K562 (cell line): ENCODE data around the gene C17orf113. TPM values are rescaled to one million over a fixed set of nuclear protein-coding genes. Genes with fewer than 3 reads are reported as not detected.

Experiments
- CHAMP1 ChIP-seq: fragments of 450-650 bp; IDR thresholded peaks from 2 replicates; pipeline ENCODE4 v1.6.1; 2016; ENCODE audit warnings: mild to moderate bottlenecking
- COPS2 ChIP-seq: fragments of 450-650 bp; conservative IDR thresholded peaks from 2 replicates; pipeline ENCODE4 v1.6.1; 2016; ENCODE audit warnings: mild to moderate bottlenecking, moderate library complexity
- HSF4 ChIP-seq: fragments of 250-450 bp; sonication (Bioruptor Pico); IDR thresholded peaks from 2 replicates; pipeline ENCODE4 v2.1.2; 2022; ENCODE audit warnings: mild to moderate bottlenecking, moderate library complexity, borderline replicate concordance
- RB1 ChIP-seq: fragments of 450-650 bp; IDR thresholded peaks from 2 replicates; pipeline ENCODE4 v1.6.1; 2017; ENCODE audit warnings: low read depth, mild to moderate bottlenecking
- TEAD1 ChIP-seq, 2 experiments: fragments of 450-650 bp in 1 of 2; sonication (generic) in 1 of 2; formaldehyde crosslinking; IDR thresholded peaks; 2 replicates each; pipeline versions ENCODE4 v1.4.0 to v1.8.0; 2020 to 2022; ENCODE audit warnings: mild to moderate bottlenecking in 2 of 2, missing genetic modification reagents in 1 of 2
- TEAD4 ChIP-seq, 2 experiments: sonication (generic) in 1 of 2; formaldehyde crosslinking in 1 of 2; IDR thresholded peaks; 2 replicates each; pipeline versions ENCODE4 v1.6.1 to v1.8.0; 2012 to 2022; ENCODE audit warnings: borderline replicate concordance in 1 of 2, inconsistent platforms in 1 of 2, low read length in 1 of 2, mild to moderate bottlenecking in 1 of 2, missing genetic modification reagents in 1 of 2
- polyA plus RNA-seq, 8 experiments: library from polyadenylated mRNA; depleted of rRNA in 4 of 8; stranded (reverse) in 5 of 8; unstranded in 3 of 8; fragments of >200 nt; fragmentation: Nextera tagmentation in 2 of 8; fragmentation: Illumina TruSeq in 1 of 8; extraction: Ambion mirVana in 2 of 8; extraction: Trizol in 1 of 8; gene quantifications; 2 replicates each; pipeline versions ENCODE4 v1.2.1 to v1.2.3, GENCODE V29; 2011 to 2014; ENCODE audit warnings: inconsistent platforms in 1 of 8, missing spikeins in 1 of 8
- total RNA-seq, 7 experiments: library from RNA; depleted of rRNA in 6 of 7; stranded (reverse); fragments of >200 nt in 6 of 7; fragmentation: Illumina TruSeq in 2 of 7; extraction: Trizol in 2 of 7; gene quantifications; 2 replicates each; pipeline versions ENCODE4 v1.2.1 to v1.2.3, GENCODE V29; 2011 to 2021; ENCODE audit warnings: low replicate concordance in 1 of 7
- TF ChIP-seq, protein P1 (sequence below), 2 experiments: fragments of 450-650 bp; IDR thresholded peaks; 2 replicates each; pipeline ENCODE4 v1.6.1; 2018; ENCODE audit warnings: mild to moderate bottlenecking in 2 of 2, low read depth in 1 of 2; ENCODE audit not compliant: partially characterized antibody in 2 of 2
- TF ChIP-seq, protein P2 (sequence below): fragments of 450-650 bp; IDR thresholded peaks from 2 replicates; pipeline ENCODE4 v1.6.1; 2017; ENCODE audit warnings: antibody characterized with exemption

The C17orf113 gene
- total and polyA plus RNA-seq, 9 of the 15 experiments (the other 6 are each of a cell fraction or from before 2014, with no cell fraction given) = 0.10 to 1.2 (median 0.31) TPM

DNA sequence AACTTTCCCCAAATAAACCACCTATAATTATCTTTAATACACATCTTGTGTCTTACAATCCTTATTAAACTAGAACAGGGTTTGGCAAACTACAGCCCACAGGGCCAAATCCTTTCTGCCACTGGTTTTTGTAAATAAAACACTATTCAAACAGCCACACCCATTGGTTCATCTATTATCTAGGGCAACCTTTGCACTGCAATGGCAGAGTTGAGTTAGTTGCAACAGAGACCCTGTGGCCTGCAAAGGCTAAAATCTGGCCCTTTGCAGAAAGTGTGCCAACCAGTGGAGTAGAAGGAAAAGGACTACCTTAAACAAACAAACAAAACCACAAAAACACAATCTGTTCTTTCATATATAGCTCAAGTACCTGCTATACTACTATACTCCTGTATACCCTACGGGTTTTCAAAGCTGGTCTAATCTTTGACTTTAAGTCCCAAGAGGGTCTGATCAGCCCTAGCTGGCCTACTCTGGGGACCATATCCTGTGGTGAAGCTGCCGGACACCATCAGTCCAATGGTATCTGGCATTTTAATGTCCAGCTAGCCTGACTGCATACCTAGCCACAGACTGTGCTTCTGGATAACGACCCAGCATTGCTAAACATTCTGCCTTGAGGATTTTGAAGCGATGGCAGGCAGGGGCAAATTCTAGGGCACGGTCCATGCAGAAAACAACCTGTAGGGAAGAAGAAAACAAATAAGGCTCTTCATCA lies 60.5 kb downstream of the C17orf113 start (continued):
- TF ChIP-seq, protein P1, sequence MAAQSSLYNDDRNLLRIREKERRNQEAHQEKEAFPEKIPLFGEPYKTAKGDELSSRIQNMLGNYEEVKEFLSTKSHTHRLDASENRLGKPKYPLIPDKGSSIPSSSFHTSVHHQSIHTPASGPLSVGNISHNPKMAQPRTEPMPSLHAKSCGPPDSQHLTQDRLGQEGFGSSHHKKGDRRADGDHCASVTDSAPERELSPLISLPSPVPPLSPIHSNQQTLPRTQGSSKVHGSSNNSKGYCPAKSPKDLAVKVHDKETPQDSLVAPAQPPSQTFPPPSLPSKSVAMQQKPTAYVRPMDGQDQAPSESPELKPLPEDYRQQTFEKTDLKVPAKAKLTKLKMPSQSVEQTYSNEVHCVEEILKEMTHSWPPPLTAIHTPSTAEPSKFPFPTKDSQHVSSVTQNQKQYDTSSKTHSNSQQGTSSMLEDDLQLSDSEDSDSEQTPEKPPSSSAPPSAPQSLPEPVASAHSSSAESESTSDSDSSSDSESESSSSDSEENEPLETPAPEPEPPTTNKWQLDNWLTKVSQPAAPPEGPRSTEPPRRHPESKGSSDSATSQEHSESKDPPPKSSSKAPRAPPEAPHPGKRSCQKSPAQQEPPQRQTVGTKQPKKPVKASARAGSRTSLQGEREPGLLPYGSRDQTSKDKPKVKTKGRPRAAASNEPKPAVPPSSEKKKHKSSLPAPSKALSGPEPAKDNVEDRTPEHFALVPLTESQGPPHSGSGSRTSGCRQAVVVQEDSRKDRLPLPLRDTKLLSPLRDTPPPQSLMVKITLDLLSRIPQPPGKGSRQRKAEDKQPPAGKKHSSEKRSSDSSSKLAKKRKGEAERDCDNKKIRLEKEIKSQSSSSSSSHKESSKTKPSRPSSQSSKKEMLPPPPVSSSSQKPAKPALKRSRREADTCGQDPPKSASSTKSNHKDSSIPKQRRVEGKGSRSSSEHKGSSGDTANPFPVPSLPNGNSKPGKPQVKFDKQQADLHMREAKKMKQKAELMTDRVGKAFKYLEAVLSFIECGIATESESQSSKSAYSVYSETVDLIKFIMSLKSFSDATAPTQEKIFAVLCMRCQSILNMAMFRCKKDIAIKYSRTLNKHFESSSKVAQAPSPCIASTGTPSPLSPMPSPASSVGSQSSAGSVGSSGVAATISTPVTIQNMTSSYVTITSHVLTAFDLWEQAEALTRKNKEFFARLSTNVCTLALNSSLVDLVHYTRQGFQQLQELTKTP (IDR thresholded peaks at IDR 0.05; ENCODE audit: low read depth in 1 of 2, partially characterized antibody in 2 of 2) = no peak
- no peak for TF ChIP-seq RB1
- TF ChIP-seq HSF4 (CRISPR knock-in tag) = no peak
- TF ChIP-seq TEAD1 (CRISPR knock-in tag; IDR thresholded peaks at IDR 0.05) = no peak
- no peak for TF ChIP-seq CHAMP1
- TF ChIP-seq COPS2 = no peak
- no peak for TF ChIP-seq TEAD4 (IDR thresholded peaks at IDR 0.05; ENCODE audit: low read length)
- no peak for TF ChIP-seq TEAD4 (CRISPR knock-in tag; IDR thresholded peaks at IDR 0.05; ENCODE audit: borderline replicate concordance)
- TF ChIP-seq, protein P2, sequence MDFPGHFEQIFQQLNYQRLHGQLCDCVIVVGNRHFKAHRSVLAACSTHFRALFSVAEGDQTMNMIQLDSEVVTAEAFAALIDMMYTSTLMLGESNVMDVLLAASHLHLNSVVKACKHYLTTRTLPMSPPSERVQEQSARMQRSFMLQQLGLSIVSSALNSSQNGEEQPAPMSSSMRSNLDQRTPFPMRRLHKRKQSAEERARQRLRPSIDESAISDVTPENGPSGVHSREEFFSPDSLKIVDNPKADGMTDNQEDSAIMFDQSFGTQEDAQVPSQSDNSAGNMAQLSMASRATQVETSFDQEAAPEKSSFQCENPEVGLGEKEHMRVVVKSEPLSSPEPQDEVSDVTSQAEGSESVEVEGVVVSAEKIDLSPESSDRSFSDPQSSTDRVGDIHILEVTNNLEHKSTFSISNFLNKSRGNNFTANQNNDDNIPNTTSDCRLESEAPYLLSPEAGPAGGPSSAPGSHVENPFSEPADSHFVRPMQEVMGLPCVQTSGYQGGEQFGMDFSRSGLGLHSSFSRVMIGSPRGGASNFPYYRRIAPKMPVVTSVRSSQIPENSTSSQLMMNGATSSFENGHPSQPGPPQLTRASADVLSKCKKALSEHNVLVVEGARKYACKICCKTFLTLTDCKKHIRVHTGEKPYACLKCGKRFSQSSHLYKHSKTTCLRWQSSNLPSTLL = no peak
- TF ChIP-seq, all 486 proteins: peak for 0
